ENCODE measurements around the gene VCL. TPM values are rescaled to one million over a fixed set of nuclear protein-coding genes. Genes with fewer than 3 reads are reported as not detected.

VCL gene
- total and polyA plus RNA-seq, 9 of the 15 experiments (the other 6 are each of a cell fraction or from before 2014, with no cell fraction given) = 29.8 to 186 (median 76.4) TPM

DNA sequence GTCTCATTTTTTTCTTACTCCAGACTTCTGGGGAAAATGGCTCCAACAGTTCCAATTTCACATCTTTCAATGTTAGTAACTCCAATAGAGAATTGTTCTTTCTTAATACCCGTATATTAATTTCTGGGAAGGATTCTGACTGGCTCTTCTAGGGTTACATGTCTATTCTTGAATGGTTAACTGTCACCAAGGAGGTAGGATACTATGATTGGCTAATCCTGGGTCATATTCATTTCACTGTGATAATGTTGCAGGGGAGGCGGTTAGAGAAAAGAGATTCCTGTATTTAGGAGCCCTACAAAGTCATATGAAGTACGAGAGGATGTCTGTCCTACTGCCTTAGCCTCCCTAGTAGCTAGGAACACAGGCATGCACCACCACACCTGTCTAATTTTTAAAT, 16.1 kb upstream of the VCL start (continued):
- TF ChIP-seq, protein P1, sequence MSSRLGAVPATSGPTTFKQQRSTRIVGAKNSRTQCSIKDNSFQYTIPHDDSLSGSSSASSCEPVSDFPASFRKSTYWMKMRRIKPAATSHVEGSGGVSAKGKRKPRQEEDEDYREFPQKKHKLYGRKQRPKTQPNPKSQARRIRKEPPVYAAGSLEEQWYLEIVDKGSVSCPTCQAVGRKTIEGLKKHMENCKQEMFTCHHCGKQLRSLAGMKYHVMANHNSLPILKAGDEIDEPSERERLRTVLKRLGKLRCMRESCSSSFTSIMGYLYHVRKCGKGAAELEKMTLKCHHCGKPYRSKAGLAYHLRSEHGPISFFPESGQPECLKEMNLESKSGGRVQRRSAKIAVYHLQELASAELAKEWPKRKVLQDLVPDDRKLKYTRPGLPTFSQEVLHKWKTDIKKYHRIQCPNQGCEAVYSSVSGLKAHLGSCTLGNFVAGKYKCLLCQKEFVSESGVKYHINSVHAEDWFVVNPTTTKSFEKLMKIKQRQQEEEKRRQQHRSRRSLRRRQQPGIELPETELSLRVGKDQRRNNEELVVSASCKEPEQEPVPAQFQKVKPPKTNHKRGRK (tag; IDR thresholded peaks at IDR 0.05) = no peak
- TF ChIP-seq DACH1 (IDR thresholded peaks at IDR 0.05; ENCODE audit: partially characterized antibody) = no peak

DNA sequence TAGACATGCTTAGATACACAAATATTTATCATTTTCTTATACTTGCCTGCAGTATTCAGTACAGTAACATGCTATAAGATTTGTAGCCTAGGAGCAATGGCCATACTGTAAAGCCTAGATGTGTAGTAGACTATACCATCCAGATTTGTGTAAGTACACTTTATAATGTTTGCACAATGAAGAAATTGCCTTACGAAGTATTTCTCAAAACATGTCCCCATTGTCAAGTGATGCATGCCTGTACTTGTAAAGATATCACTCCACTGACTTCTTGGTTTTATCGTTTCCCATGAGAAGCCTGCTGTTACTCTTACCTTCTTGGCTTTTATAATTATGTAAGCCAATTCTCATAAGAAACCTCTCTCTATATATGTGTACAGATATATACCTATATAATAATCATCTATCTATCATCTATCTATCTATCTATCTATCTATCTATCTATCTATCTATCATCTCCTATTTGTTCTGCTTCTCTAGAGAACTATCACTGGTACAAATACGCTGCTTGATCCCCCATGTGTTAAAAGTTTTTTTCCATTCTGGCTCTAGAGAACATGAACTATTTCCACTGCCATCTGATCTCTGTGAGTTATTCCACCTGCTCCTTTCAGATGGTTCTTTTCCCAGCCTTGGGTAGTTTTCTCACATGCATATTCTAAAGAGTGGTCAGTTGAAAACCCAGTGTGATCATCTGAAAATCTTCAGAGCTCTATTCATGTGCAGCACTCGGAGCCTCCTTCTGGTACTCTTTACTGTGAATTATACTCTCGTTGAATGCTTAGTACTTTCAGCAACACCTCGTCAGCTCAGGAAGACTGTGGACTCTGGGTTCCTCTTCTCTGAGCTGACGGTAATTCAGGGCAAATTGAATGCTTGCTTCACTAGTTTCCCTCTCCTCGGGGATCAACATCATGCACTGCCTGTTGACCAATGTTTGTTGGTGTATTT, 14.5 kb upstream of the VCL start:
- peak overlapping the region; percentile 51 for H2AFZ ChIP-seq (ENCODE audit: low read depth, low read length)
- no TSS peak for BruUV-seq (replicated peaks)
- TF ChIP-seq RBM14 (IDR thresholded peaks at IDR 0.05; ENCODE audit: borderline replicate concordance, insufficient read depth, low read depth, low read length) (no peak), KDM2B (CRISPR knock-in tag; IDR thresholded peaks at IDR 0.05) (no peak), PHF8 (IDR thresholded peaks at IDR 0.05; ENCODE audit: borderline replicate concordance, low read length) (no peak), MCM7 (IDR thresholded peaks at IDR 0.05) (0 out of 4 replicates have a peak, but pooled peaks of 1 of the 2 experiments have one; percentile 91), HDAC1 (IDR thresholded peaks at IDR 0.05) (0 out of 4 replicates have a peak, but pooled peaks of 1 of the 2 experiments have one; percentile 19), GATAD2B (IDR thresholded peaks at IDR 0.05; ENCODE audit: borderline replicate concordance) (peak; percentile 69; the same call in 1 of the 2 replicates), NFE2L1 (tag; IDR thresholded peaks at IDR 0.05; ENCODE audit: borderline replicate concordance, low read depth) (no peak)
- TF ChIP-seq, protein P2, sequence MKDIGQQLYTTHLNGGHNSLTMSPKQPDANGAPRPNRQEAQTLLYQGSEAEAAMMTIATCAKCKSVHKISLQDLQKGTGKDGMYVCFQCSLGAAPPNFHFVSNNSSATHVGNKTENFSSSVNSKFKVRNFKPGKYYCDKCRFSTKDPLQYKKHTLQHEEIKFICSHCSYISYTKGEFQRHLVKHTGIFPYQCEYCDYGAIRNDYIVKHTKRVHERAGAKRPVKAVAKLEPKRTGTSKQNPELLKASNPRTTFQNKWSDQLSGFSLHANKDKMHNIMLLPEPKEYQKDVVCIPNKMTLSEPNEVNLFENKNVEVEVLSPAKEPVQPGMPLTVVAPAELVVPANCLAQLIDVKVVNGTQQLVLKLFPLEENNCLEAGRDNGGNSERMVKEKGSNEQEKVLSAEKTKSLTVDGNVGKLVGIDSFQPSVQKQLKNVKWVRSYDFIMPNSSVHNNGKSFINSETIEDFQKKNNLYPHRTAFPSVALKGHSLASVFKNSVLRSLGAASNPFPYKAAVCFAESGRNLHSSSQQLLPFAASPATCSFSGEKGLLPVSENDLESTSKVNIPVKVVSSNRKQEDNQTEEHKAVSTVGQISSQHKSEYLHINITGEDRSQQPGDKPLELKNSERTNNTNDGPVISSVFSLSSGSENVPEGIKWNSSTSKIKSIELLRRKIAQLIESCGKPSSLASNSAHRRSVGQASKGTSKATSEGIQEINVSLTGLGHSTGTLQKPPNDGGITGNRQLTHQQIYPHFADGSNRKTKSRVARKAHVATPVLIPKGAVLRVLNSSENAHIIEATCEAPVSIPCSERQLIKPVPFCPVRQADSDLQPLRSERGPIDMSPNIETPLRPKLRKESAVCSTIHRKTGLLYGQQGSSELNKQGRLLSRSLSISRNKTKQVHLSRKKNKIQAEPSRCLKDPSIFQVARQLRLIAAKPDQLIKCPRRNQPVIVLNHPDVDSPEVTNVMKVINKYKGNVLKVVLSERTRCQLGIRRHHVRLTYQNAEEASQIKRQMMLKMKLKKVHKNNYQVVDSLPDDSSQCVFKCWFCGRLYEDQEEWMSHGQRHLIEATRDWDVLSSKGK (CRISPR knock-in tag; IDR thresholded peaks at IDR 0.05) = no peak
- TF ChIP-seq, protein P3, sequence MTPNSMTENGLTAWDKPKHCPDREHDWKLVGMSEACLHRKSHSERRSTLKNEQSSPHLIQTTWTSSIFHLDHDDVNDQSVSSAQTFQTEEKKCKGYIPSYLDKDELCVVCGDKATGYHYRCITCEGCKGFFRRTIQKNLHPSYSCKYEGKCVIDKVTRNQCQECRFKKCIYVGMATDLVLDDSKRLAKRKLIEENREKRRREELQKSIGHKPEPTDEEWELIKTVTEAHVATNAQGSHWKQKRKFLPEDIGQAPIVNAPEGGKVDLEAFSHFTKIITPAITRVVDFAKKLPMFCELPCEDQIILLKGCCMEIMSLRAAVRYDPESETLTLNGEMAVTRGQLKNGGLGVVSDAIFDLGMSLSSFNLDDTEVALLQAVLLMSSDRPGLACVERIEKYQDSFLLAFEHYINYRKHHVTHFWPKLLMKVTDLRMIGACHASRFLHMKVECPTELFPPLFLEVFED (CRISPR knock-in tag; conservative IDR thresholded peaks at IDR 0.05) = no peak

More for the DNA sequence above, 14.5 kb upstream of the VCL start:
- POLR2A ChIA-PET = interaction anchor here (0.6 to 2.1 kb wide), 6 partner anchors 8 to 116 kb away, joined by 3 to 12 read pairs (median 4); no protein-coding TSS in a partner anchor
- FAIRE-seq = no peak
- H3K9ac ChIP-seq (ENCODE audit: insufficient read depth in 1 of 2, low read depth in 2 of 2, low read length in 2 of 2) = peak overlapping the region in 1 of 2 experiments; percentile 57; a peak in 1 of 4 replicates
- H3K27ac ChIP-seq (ENCODE audit: extremely low read depth, low read depth, low read length) = no peak overlapping the region
- H3K9me3 ChIP-seq (replicated peaks; ENCODE audit: control insufficient read depth, insufficient read depth, low read depth, low read length) = no peaks in the 10 kb centered on the region
- WGBS (ENCODE audit: insufficient coverage, low coverage, missing lambda C conversion rate) = 23% methylated on average over 8 of the region's 8 CpGs
- H3K4me3 ChIP-seq = no peak overlapping the region
- H3K79me2 ChIP-seq (ENCODE audit: control insufficient read depth, insufficient read depth, low read length) = no peaks in the 10 kb centered on the region
- no peak overlapping the region for H3K4me2 ChIP-seq (ENCODE audit: insufficient read depth, low read length)
- no peaks in the 10 kb centered on the region for H4K20me1 ChIP-seq (replicated peaks; ENCODE audit: control insufficient read depth, insufficient read depth, low read length)
- in situ Hi-C loops (cut with MboI) (no loop called here), intact Hi-C loops (cut with micrococcal nuclease) (no loop called here)
- H3K36me3 ChIP-seq (ENCODE audit: control insufficient read depth, insufficient read depth, low read length) = no peaks in the 10 kb centered on the region
- no peaks in the 10 kb centered on the region for H3K27me3 ChIP-seq (ENCODE audit: control insufficient read depth in 2 of 2, insufficient read depth in 2 of 2, low read length in 2 of 2)
- CTCF ChIA-PET (ENCODE audit: low intra/inter-chr PET ratio) = no interaction called here
- peak; percentile 23; the same call in 1 of the 3 replicates for ATAC-seq
- H3K9me1 ChIP-seq (ENCODE audit: control insufficient read depth, insufficient read depth, low read length) = no peaks in the 10 kb centered on the region
- DNase-seq (ENCODE audit: extremely low read depth in 1 of 4, low spot score in 3 of 4) = no peak
- peaks cover 0 to 18% of the 10 kb centered on the region in 2 experiments; a peak in 2 of 5 replicates for H3K4me1 ChIP-seq (replicated peaks in 1 of 2; ENCODE audit: control insufficient read depth in 2 of 2, insufficient read depth in 2 of 2, low read length in 2 of 2)

Measured in K562 (cell line).